ENCODE results near the gene FBL. TPM values are rescaled to one million over a fixed set of nuclear protein-coding genes. Genes with fewer than 3 reads are reported as not detected.

FBL gene
- total RNA-seq, 1 experiment from 2014 or later = 186 TPM

DNA sequence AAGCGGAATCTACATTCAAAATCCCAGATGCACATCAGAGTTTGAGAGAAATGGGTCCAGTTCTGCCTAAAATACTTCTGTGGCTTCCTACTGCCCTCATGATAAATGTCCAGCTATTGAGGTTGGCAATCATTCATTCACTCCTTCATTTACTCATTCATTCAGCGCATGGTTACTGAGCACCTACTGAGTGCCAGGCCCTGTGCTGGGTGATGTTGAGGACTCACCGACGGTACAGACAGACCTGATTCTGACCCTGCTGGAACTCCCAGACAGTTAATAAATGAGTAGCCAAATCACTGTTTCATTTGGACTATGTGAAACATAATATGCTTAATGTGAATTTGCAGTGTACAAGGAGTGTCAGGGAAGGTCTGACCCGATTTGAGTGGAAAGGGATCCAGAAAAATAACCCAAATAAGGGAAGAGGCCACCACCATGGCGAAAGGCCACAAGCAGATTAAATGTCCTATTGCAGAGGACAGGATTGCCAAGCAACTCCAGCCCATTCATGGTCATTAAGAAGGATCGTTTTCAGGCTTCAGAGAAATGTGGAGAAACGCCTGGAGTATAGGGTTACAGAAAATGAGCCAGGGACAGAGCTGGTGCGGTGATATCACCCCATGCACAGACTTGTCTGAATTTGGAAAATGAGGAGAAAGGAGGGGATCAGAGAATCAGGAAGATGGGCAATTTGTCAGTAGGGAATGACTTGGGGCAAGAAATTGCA is 32.8 kb downstream of the FBL start:
- CTCF ChIA-PET = no interaction called here
- no peaks in the 10 kb centered on the region for H3K27me3 ChIP-seq (ENCODE audit: low read length)
- ATAC-seq = no peak
- DNase-seq = no peak
- POLR2A ChIA-PET (ENCODE audit: unreplicated experiment) = no interaction called here
- no peaks in the 10 kb centered on the region for H3K79me2 ChIP-seq (ENCODE audit: low read length)
- no peak overlapping the region for H2AFZ ChIP-seq (ENCODE audit: low read length)
- no peaks in the 10 kb centered on the region for H4K20me1 ChIP-seq (ENCODE audit: low read length)
- H3K9me3 ChIP-seq (ENCODE audit: low read length) = no peaks in the 10 kb centered on the region
- no peak overlapping the region for H3K9ac ChIP-seq (ENCODE audit: low read length)
- no peaks in the 10 kb centered on the region for H3K4me1 ChIP-seq (ENCODE audit: insufficient read depth, low read length)
- TF ChIP-seq EZH2 (IDR thresholded peaks at IDR 0.05; ENCODE audit: low read length, unreplicated experiment) (no peak), EZH2phosphoT487 (IDR thresholded peaks at IDR 0.05; ENCODE audit: borderline replicate concordance, low read length) (no peak)
- TF ChIP-seq, protein P1, sequence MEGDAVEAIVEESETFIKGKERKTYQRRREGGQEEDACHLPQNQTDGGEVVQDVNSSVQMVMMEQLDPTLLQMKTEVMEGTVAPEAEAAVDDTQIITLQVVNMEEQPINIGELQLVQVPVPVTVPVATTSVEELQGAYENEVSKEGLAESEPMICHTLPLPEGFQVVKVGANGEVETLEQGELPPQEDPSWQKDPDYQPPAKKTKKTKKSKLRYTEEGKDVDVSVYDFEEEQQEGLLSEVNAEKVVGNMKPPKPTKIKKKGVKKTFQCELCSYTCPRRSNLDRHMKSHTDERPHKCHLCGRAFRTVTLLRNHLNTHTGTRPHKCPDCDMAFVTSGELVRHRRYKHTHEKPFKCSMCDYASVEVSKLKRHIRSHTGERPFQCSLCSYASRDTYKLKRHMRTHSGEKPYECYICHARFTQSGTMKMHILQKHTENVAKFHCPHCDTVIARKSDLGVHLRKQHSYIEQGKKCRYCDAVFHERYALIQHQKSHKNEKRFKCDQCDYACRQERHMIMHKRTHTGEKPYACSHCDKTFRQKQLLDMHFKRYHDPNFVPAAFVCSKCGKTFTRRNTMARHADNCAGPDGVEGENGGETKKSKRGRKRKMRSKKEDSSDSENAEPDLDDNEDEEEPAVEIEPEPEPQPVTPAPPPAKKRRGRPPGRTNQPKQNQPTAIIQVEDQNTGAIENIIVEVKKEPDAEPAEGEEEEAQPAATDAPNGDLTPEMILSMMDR (conservative IDR thresholded peaks at IDR 0.05; ENCODE audit: low read depth, low read length) = no peak
- H3K36me3 ChIP-seq (ENCODE audit: low read depth, low read length) = no peaks in the 10 kb centered on the region
- H3K4me2 ChIP-seq (ENCODE audit: low read length) = no peak overlapping the region
- H3K27ac ChIP-seq (ENCODE audit: low read length) = no peak overlapping the region
- H3K4me3 ChIP-seq (ENCODE audit: low read length) = no peak overlapping the region
- no peaks in the 10 kb centered on the region for H3K9me2 ChIP-seq (replicated peaks; ENCODE audit: low read length)
- intact Hi-C loops (cut with micrococcal nuclease) = no loop called here
- BruUV-seq (replicated peaks) = no TSS peak
- no peaks in the 10 kb centered on the region for H3F3A ChIP-seq (ENCODE audit: low read length, unreplicated experiment)

DNA sequence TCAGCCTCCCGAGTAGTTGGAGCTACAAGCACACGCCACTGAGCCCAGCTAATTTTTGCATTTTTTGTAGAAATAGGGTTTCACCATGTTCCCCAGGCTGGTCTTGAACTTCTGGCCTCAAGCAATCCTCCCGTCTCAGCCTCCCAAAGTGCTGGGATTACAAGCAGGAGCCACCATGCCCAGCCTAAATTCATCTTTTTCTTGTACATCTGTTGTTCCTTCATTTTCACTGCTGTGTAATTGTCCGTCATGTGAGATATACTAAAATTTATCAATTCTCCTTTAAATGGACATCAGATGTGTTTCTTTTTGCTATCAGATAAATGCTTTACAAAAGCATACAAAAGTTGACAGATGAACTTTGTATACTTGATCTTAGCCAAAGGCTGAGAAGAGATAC is 35.1 kb downstream of the FBL start:
- H4K20me1 ChIP-seq (ENCODE audit: low read length) = no peaks in the 10 kb centered on the region
- intact Hi-C loops (cut with micrococcal nuclease) = no loop called here
- BruUV-seq (replicated peaks) = no TSS peak
- no peak overlapping the region for H2AFZ ChIP-seq (ENCODE audit: low read length)
- H3F3A ChIP-seq (ENCODE audit: low read length, unreplicated experiment) = no peaks in the 10 kb centered on the region
- POLR2A ChIA-PET (ENCODE audit: unreplicated experiment) = no interaction called here
- CTCF ChIA-PET = no interaction called here
- H3K9ac ChIP-seq (ENCODE audit: low read length) = no peak overlapping the region
- no peak for DNase-seq
- no peaks in the 10 kb centered on the region for H3K4me1 ChIP-seq (ENCODE audit: insufficient read depth, low read length)
- H3K9me2 ChIP-seq (replicated peaks; ENCODE audit: low read length) = no peaks in the 10 kb centered on the region
- ATAC-seq = no peak
- no peaks in the 10 kb centered on the region for H3K79me2 ChIP-seq (ENCODE audit: low read length)
- TF ChIP-seq EZH2 (IDR thresholded peaks at IDR 0.05; ENCODE audit: low read length, unreplicated experiment) (no peak), EZH2phosphoT487 (IDR thresholded peaks at IDR 0.05; ENCODE audit: borderline replicate concordance, low read length) (no peak)
- TF ChIP-seq, protein P1 (conservative IDR thresholded peaks at IDR 0.05; ENCODE audit: low read depth, low read length) = no peak
- H3K27ac ChIP-seq (ENCODE audit: low read length) = no peak overlapping the region
- no peaks in the 10 kb centered on the region for H3K9me3 ChIP-seq (ENCODE audit: low read length)
- no peak overlapping the region for H3K4me3 ChIP-seq (ENCODE audit: low read length)
- no peaks in the 10 kb centered on the region for H3K27me3 ChIP-seq (ENCODE audit: low read length)
- H3K36me3 ChIP-seq (ENCODE audit: low read depth, low read length) = no peaks in the 10 kb centered on the region
- H3K4me2 ChIP-seq (ENCODE audit: low read length) = no peak overlapping the region

DNA sequence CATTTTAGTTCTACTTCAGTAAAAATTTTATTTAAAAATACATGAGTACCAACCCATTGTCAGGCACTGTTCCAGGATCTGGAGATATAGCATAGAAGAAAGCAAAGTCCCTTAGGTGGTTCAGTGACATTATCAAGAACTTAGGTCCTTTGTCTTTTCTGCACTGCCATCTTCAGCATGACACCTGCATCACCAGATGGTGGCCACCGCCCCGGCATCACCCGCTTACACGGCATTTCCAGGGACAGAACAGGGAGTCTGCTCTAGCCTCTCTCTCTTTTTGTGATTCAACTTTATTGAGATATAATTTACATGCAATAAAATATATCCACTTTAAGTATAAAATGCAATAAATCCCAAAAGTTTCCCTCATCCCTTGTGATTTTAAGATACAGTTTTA is 35.8 kb downstream of the FBL start:
- CTCF ChIA-PET = no interaction called here
- Histone ChIP-seq H2AFZ (ENCODE audit: low read length) (no peak overlapping the region), H3K4me2 (ENCODE audit: low read length) (no peak overlapping the region), H3K4me1 (ENCODE audit: insufficient read depth, low read length) (no peaks in the 10 kb centered on the region), H4K20me1 (ENCODE audit: low read length) (no peaks in the 10 kb centered on the region), H3K27me3 (ENCODE audit: low read length) (no peaks in the 10 kb centered on the region), H3K4me3 (ENCODE audit: low read length) (no peak overlapping the region), H3K9me3 (ENCODE audit: low read length) (no peaks in the 10 kb centered on the region), H3K27ac (ENCODE audit: low read length) (no peak overlapping the region), H3K36me3 (ENCODE audit: low read depth, low read length) (no peaks in the 10 kb centered on the region), H3K79me2 (ENCODE audit: low read length) (no peaks in the 10 kb centered on the region), H3F3A (ENCODE audit: low read length, unreplicated experiment) (no peaks in the 10 kb centered on the region), H3K9me2 (replicated peaks; ENCODE audit: low read length) (no peaks in the 10 kb centered on the region), H3K9ac (ENCODE audit: low read length) (no peak overlapping the region)
- ATAC-seq = no peak
- TF ChIP-seq EZH2 (IDR thresholded peaks at IDR 0.05; ENCODE audit: low read length, unreplicated experiment) (no peak), EZH2phosphoT487 (IDR thresholded peaks at IDR 0.05; ENCODE audit: borderline replicate concordance, low read length) (no peak)
- TF ChIP-seq, protein P1 (conservative IDR thresholded peaks at IDR 0.05; ENCODE audit: low read depth, low read length) = no peak
- DNase-seq = no peak
- no TSS peak for BruUV-seq (replicated peaks)
- POLR2A ChIA-PET (ENCODE audit: unreplicated experiment) = interaction anchor here (0.7 kb wide), 1 partner anchor 205 kb away, joined by 17 read pairs; no protein-coding TSS in a partner anchor
- intact Hi-C loops (cut with micrococcal nuclease) = no loop called here

Measured in PC-3 (cell line).